Esophagus mucosa (tissue), 1 donor: ENCODE measurements around the gene RAB20. TPM values are rescaled to one million over a fixed set of nuclear protein-coding genes. Genes with fewer than 3 reads are reported as not detected.

ENCODE experiments used
- ATAC-seq: fragments of 200-7000 bp; cut with Tn5 transposase; one replicate; pipeline ENCODE4 v1.9.1; 2020
- total RNA-seq: library from RNA; stranded (reverse); gene quantifications from one replicate; pipeline ENCODE4 v1.2.4, GENCODE V29; 2023
- donor health status: DM: yes; HTN: yes; CAD: no.

The RAB20 gene
- total RNA-seq, 1 donor from 2014 or later: 1.6 TPM

DNA sequence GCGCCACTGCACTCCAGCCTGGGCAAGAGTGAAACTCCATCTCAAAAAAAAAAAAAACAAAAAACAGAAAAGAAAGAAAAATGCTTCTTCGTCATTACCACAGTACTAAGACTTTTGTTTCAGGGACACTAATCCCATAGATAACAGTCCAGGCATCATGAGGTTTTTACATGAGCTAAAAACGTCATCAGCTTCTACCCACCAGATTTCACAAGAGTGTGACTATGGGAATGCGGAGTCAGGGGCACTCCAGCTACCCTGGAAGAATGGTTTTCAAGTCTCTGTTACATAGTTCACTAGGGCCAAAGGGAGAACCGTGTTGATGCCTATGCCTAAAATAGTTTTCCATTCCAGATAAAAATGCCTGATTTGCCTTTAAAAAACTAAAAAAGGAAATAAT is 33.2 kb downstream of the RAB20 start:
- ATAC-seq: no peak

DNA sequence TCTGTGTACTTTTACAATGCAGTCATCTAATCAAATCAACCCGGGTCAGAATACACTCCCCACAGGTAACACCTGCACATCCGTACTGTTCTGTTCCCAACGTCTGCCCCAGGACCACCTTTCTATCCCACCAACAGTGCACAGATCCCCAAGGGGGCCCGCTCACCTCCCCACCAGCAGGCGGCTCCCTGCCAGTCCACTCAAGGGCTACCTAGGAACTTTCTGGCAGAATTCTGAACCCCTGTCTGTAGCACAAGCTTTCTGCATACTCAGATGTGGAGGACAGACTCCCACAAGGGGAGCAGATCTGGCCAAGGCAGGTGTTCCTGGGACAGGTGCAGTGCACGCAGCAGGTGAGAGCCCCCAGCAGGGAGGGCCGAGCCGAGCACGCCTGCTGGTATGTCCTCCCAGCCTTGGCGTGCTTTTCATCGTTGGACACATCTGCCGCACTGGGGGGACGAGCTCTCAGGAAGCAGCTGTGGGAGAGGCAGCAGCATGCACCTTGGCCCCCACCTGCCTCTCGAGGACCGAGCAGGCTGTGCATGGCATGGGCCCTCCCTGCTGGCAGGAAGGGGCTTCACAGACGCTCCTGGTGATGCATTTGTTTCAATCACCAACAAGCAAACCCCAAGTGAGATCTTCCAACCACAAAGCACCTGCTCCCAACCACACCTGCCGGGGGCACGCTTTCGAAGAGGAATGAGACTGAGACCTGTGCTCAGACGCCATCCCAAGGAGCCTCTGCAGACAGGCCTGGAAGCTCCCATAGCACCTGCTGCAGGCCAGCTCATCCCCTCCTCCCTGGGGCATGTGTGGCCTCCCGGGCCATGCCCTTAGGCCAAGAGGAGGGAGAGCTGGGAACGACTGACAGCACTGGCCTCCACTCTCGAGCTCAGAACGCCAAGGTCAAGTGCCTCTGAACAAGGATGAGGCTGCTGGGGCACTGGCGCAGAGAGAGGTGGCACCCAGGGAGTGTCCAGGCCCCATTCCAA is 35.9 kb downstream of the RAB20 start:
- ATAC-seq: no peak

DNA sequence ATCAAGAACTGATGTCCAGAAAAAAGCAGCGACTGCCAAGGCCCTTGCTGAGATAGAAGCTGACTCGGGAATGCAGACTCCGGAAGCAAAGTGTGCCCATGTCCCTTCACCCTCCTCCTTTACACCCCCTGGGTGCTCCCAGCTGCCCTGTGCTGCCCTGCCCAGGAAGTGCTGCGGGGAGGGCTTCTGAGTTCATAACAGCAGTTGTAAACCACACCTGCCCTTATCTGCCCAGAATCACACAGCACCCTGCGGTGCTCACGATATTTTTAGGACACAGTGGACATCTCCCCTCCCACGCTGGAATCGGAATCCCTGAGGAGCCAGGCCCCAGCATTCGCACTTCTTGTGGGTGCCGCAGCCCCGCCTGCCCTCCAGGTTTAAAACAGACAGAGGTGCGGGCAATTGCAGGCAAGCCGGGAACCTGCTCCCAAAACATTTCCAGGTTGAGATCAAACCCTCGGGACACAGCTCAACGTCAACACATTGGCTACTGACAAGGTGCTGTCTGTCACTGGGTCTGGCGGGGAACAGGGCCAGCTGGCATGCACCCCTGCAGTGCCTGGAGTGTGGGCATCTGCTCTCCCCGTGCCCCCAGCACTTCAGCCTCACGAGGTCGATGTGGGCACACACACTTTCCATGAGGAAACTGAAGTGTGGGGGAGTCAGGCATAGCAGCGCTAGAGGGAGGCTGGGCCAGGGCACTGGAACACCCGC is 36.8 kb downstream of the RAB20 start:
- no peak for ATAC-seq

DNA sequence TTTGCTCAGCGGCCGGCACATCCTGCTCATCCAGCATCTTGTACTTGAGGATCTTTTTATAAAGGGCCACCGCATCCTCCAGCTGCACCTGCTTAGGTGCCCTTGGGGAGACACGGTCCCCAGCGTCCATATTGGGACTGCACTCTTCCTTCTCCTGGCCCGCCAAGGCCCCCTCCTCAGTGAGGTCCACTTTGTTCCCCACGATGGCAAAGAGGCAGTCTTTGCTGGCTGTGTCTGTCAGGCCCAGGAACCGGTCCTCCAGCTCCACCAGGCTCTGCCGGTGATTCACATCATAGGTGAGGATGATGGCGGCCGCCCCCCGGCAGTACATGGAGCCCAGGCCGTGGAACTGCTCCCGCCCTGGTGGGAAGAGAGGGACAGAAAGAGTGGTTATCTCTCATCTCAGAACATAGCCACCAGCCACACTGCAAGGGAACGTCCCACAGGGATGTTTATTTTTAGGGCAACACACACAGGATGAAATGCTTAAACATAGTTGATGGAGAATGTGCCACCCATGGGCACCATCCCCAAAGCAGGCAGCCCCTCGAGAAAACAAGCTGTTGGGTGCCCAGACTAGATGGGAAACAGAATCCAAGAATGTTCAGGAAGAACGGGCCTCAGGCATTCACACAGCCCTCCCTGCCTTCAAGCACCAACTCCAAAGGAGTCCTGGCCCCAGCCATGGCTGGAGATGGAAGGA is 37.5 kb downstream of the RAB20 start:
- ATAC-seq: no peak

DNA sequence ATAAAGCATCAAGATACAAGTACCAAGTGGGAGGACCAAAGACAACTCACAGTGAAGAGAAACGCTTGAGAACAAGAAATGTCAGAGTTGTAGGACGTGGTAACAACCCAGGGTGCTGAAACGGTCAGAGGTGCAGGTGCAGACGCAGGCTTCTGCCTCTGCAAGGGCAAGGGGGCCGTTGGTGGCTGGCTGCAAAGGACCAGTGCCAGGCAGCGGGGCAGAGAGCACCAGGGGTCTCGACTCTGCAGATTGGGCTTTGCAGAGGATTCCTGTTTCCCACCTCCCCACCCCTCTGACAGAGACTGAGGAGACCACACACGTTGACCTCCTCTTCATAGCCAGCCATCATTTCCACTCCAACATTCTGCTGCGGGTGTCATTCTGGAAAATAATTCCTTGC is 38.3 kb downstream of the RAB20 start:
- ATAC-seq: no peak

DNA sequence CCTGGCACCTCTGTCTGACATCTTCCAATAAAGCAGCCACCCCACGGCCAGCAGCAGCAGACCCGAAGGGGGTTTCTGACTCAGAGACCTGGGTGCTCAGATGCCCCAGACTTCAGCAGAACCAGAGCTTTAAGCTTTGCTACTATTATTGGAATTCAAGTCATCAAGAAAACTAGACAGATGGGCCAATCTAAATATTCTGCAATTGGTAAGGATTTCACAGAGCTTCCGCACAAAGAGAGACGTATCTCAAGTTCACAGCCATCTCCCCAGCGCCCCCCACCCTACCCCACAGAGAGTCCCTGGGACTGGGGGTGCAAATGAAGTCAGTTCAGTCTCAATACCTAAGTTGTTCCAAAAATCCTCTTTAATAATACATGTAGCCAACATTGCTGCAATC is 38.8 kb downstream of the RAB20 start:
- no peak for ATAC-seq

DNA sequence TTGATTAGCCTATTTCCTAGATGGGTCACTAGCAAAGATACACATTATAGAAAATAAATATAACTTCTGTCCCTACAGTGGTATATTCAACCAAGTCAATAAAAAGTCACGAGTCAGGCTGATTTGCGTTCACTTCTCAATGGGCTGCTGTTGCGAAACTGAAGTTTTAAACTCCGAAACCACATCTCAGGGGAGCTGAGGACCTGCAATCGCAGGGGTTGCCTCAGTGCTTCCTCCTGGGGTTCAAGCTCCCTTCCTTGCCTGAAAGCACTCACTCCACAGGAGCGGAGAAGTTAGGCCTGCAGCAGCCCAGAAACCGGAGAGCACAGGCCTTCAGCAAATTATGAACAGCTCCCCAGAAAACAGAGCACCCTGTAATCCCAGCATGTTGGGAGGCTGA is 39.6 kb downstream of the RAB20 start:
- no peak for ATAC-seq

DNA sequence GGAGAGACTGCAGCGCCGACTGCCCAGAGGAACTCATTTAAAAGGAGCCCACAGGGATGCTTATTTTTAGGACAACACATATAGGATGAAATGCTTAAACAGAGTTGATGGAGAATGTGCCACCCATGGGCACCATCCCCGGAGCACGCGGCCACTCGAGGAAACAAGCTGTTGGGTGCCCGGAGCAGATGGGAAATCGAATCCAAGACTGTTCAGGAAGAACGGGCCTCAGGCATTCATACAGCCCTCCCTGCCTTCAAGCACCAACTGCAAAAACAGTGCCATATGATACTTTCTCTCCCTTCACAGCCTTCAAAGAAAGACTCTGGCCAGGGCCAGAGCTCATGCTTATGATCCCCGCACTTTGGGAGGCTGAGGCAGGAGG is 40.2 kb downstream of the RAB20 start:
- ATAC-seq: no peak

DNA sequence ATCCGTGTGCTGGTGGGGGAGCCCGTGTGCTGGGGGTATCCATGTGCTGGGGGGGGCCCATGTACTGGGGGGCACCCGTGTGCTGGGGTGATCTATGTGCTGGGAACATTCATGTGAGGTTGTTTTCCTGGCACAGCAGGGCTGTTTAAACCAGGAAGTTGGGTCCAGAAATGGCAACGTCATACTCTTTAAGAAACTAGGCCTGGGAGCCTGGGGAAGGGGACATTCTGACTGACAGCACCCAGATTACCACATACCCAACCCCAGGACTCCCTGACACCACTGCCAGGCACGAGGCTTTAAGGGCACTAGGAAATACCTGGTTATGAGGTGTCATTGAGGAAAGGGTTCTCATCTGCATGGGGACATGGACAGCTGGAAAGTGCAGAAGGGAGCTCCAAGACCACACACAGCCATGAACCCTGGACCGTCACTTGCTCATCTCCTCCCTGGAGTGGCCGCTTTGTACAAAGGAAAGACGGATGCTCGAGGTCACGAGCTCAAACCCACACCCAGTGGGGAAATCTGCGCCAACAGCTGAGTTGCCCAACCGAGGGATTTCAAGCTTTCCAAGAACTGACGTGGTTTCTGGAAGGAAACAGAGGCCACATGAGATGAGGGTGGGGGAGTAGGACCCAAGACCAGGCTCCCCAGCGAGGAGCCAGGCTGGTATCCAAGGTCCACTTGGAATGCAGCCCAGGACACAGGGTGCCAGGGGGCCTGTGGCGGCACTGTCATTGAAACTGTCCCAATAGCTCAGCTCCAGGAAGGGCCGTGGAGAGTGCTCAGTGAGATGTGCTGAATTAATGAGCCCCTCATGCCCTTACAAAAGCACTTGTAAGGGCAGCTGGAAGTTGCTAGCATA is 40.9 kb downstream of the RAB20 start:
- no peak for ATAC-seq

DNA sequence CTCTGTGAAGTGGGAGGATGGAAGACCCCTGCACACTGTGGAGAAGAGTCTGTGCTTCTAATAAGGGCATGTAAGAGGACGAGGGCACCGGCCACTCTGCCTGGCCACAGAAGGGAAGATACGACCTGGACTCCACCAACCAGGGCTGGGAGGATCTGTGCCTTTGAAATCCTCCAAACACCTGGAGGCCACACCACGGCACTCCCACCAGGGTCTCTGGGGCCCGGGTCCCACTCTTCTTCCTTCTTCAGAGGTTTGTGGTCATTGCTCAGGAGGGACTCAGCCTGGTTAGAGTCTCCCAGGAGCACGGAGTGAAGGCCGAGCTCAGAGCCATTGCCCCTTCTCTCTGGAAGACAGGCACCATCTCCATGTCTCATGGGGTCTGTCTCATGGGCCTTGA is 42.0 kb downstream of the RAB20 start:
- no peak for ATAC-seq

DNA sequence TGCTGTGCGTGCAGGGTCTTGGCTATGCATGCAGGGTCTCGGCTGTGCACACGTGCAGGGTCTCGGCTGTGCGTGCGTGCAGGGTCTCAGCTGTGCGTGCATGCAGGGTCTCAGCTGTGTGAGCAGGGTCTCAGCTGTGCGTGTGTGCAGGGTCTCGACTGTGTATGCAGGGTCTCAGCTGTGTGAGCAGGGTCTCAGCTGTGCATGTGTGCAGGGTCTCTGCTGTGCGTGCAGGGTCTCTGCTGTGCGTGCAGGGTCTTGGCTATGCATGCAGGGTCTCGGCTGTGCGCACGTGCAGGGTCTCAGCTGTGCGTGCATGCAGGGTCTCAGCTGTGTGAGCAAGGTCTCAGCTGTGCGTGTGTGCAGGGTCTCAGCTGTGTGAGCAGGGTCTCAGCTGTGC is 42.5 kb downstream of the RAB20 start:
- ATAC-seq: no peak

DNA sequence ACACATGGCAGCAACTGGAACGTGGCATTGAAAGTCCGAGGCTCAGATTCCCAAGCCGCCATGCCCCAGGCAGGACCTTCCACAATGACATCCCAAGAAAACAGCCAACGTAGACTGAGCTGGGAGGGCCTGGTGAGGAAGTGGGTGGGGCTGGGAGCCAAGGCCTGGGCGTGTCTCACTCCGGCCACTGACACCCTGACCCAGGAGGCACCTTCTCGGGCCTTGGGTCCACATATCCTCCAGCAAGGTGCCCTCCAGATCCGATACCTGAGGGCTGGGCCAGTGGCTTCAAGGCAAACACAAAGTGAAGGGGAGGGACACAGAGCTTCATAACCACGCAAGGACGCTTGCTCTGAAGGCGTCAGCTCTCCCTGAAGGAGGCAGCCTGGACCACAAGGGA is 43.0 kb downstream of the RAB20 start:
- ATAC-seq: no peak

DNA sequence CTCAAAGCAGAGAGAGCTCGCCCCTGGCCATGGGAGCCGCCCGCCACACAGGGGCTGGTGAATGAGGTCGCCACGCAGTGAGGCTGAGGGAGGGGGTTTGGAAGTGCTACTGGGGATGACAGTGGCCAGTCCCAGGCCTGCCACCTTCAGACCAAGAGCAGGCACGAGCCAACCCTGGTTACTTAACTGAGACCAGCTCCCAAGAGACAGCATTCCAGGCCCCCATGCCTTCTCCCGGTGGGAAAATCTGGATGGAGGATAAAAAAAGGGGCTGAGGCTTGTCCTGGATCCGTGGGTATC is 43.3 kb downstream of the RAB20 start:
- ATAC-seq: no peak

DNA sequence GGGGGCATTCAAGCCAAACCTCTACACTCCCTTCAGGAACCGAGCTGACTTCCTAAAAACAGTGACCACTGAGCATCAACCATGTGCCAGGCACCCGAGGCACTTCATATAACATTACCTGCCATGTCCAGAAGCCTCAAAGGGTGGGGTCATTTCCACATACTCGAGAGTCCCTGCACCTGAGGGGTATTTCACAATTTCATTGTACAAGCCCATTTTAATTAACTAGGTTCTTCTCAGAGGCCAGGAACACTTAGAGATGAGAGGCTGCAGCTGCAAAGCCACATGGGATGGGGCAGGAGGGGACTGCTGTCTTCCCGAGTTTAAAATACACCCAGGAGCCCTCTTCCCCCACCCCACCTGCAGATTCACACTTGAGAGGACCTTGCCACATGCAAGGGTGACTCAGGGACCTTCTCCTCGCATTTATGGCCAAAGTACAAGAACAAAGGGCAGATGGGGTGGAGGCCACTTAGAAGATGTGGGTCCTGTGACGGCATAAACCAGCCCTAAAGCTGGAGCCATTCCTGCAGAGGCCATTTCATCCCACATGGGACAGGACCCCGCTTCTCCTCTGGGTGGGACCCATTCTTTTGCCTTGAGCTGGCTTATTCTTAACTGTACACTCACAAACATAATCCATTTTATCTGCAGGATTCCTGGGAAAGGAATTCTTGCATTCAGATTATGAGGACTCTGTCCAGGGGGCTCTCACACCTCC is 43.9 kb downstream of the RAB20 start:
- no peak for ATAC-seq

DNA sequence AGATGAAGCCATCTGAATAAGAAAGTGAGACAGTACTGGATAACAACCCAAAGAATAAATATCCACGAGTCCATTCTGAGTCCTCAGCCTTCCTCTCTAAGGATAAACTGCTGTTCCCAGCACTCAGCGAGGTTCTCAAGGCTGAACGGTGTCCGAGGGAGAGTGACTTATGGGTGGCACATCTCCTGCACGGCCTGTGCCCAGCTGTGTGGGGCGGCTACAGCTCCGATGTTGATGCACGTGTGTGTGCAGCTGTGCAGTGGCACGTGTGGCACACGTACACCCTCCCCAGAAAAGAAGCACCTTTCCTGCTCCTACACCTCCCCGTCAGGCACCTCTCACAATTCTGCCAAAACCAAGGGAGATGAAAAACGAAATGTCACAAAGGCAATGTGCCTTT is 45.0 kb downstream of the RAB20 start:
- ATAC-seq: no peak

DNA sequence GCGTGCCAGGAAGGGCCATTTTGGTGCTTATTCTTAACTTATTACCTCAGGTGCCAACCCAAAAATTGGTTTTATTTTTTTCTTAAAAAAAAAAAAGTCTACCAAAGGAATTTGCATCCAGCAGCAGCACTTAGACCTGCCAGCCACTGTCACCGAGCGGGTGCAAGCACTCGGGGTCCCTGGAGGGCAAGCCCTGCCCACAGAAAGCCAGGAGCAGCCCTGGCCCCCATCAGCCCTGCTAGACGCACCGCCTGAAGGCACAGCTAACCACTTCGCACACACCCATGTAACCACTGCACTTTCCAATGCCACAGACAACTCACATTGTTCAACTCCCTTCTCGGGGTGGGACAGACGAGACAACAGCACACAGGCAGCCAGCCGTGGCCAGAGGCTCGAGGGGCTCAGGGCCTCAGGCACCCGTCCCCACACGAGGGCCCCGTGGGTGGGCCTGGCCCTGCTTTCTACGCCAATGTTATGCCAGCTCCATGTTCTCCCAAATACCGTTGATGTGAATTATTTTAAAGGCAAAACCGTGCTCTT is 49.3 kb downstream of the RAB20 start:
- ATAC-seq: no peak

DNA sequence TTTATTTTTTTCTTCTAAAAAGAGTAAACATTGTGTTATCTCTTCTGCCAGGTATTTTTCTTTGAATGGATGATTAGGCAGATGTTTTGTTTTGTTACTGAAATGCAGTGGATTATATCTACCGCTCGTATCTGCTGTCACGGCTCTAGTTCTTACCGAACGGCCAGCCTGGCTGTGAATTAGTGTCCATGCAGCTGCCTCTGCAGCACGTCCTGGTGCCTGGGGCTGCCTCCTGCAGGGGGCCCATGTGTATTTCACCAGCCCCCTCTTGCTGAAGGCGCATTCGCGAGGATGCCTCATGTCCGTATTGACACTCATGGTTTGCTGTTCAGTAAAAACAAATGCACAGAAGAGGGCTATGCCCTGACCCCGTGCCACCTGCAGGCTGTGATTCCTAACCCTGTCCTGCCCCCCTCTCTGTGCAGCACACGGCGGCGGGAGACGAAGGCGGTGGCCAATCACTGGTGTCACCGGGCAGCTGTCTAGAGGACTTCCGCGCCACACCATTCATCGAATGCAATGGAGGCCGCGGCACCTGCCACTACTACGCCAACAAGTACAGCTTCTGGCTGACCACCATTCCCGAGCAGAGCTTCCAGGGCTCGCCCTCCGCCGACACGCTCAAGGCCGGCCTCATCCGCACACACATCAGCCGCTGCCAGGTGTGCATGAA is 49.9 kb downstream of the RAB20 start:
- ATAC-seq: no peak

DNA sequence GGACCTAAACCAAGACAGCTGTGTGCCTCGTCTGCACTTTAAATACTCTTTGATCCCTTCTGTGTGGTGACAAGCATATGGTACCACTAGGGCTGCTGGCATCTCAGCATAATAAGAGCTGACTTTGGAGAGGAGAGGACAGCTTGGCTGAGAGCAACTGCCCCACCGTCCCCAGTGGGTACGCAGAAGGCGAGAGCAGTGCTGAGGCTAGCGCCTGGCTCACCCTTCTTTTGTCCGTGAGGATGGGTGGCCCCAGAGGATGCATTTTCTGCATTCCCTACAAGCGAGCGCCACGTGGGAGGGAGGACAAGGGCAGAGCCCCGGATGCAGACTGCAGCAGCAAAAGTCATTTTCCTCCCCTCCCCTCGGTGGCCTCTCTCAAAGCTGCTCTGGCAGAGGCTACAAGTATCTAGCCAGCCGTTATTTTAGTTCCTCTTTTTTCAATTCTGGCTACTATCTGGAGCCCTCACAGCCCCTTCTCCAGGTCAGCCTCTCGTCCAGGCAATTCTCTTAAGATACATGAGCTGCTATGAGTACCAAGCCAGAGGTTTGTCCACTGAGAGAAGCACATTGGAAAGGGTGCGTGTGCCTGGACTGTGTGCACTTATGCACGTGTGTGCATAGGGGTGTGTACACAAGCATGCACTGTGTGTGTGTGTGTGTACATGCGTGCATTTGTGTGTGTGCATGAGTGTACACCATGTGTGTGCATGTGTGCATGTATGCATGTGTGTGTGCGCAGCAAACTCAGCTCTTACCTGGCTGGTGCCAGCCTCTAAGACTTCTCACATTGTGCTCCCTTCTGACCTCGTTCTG is 51.3 kb downstream of the RAB20 start:
- ATAC-seq: no peak

DNA sequence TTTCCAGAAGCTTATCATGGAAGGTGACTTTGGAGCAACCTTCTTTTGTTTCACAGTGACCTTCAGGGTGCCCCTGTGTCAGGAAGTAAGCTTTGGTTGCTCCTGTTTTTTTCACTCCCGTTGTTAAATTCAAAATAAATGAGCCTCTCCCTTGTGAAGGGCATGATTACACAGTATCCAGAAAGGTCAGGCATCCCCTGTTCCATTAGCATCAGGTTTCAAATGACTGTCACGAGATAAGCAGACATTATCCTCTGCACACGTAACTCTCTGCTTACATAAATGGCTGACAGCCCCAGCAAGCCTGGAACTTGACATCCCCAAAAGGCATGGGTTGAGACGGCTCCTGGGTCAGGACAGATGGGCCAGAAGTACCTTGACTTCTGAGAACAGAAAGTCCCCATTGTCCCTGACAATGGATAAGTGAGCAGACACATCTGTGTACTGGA is 52.0 kb downstream of the RAB20 start:
- ATAC-seq: no peak
